K562 (cell line): Measurements from ENCODE around the gene ACTR3C.

Experiments used
- EZH2 ChIP-seq: IDR thresholded peaks from 2 replicates; pipeline ENCODE4 v1.6.1; 2012; ENCODE audit warnings: low read depth, mild to moderate bottlenecking, inconsistent platforms, low read length, borderline replicate concordance
- MXI1 ChIP-seq: IDR thresholded peaks from 2 replicates; pipeline ENCODE4 v1.6.1; 2011; ENCODE audit warnings: low read depth, mild to moderate bottlenecking, improper control_type of control experiment, low read length
- NRF1 ChIP-seq, 2 experiments: fragments of 450-650 bp; IDR thresholded peaks in 1 of 2; conservative IDR thresholded peaks in 1 of 2; 2 replicates each; pipeline ENCODE4 v1.6.1; 2014; ENCODE audit warnings: mild to moderate bottlenecking in 2 of 2
- POLR2AphosphoS5 ChIP-seq: IDR thresholded peaks from 2 replicates; pipeline ENCODE4 v1.6.1; 2011; ENCODE audit warnings: mild to moderate bottlenecking, low read depth, low read length, moderate library complexity; ENCODE audit not compliant: control insufficient read depth, insufficient read depth

DNA sequence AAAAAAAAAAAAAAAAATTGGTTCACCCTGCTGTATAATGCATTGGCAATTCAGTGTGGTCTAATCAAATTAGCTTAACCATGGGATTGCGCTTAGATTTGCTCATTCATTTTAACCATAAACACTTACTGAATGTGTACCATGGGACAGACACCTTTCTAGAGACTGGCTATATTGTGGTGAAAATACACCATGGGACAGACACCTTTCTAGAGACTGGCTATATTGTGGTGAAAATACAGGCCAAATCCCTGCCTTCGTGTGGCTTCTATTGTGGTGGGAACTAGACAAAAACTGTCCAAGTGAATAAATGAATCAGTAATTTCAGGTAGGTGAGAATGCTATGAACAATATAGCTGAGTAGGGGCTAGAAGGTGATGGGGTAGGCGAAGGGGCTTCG lies 35.1 kb upstream of the ACTR3C start:
- TF ChIP-seq MXI1 (no peak), NRF1 (conservative IDR thresholded peaks at IDR 0.05 in 1 of 2, IDR thresholded peaks at IDR 0.05 in 1 of 2) (no peak), EZH2 (no peak), POLR2AphosphoS5 (no peak)
